ENCODE results near the gene PRELID2.

GRCh38 chr5:145752947-145753346 lies 82.2 kb downstream of the PRELID2 start:
- no peak for TF ChIP-seq EZH2 (IDR thresholded peaks at IDR 0.05; ENCODE audit: insufficient read depth, poor library complexity, severe bottlenecking)
- no peak for TF ChIP-seq EZH2phosphoT487 (IDR thresholded peaks at IDR 0.05; ENCODE audit: insufficient read depth, low read depth)
